HG03571 (cell line): ENCODE measurements around the gene ENO1.

Experiments
- ATAC-seq: cut with Tn5 transposase; IDR thresholded peaks from one replicate; pipeline ENCODE4 v1.9.1; 2021; ENCODE audit not compliant: unreplicated experiment

The ENO1 gene

DNA sequence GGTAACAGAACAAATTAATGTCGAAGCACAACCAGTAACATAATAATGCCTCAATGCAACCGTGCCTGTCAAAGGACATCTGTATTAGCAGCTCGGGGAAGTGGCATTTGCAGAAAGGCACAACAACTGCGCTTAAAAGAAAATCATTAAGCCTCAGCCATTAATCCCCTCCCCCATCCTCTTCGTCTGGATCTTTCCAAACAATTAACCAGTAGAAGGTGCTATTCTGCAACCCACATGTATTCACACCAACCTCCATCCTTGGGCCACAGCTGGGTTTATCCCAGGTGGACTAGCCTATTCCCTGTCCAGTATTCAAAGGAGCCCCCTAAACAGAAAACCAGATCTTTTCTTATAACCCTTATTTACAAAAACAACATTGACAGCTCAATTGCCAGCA lies 63.6 kb downstream of the ENO1 start:
- ATAC-seq, result no peak

DNA sequence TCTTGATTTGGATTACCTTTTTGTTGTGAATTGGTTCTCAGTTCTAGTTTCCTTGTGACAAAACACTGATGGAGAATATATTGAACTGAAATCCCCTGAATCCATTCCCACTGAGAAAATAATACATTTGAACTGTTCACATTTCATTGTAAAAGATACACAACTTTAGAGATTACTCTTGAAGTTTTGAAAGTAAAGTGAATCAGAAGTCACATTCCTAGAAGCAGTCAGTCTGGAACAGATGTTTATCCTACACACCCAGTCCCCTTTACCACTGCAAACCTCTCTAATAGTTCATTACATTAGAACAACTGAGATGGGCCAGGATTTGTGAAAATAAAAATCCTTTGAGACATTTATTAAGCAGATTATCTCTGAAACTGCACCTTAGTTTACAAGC lies 64.5 kb downstream of the ENO1 start:
- no peak for ATAC-seq

GRCh38 chr1:8813016-8813763 lies 65.3 kb downstream of the ENO1 start:
- ATAC-seq, result no peak

GRCh38 chr1:8812081-8812480 lies 66.4 kb downstream of the ENO1 start:
- no peak for ATAC-seq
